ENCODE data around the gene LARP1.
"Not testable (repeated sequence)": the region's sequence is repeated elsewhere in the genome, so short reads cannot be mapped to it uniquely, and the experiment has no call there.

- not testable (repeated sequence) for TF ChIP-seq POLR2AphosphoS5 (IDR thresholded peaks at IDR 0.05; ENCODE audit: borderline replicate concordance, low read depth, low read length); EZH2 (IDR thresholded peaks at IDR 0.05); FOXP2 (optimal IDR thresholded peaks at IDR 0.05; ENCODE audit: control extremely low read depth, extremely low read length, insufficient read depth)
Observed at GRCh38 chr5:154832804-154833203, 77.6 kb downstream of the LARP1 start.
